CD14-positive monocyte (primary cell): Measurements from ENCODE around the gene SLC25A43. TPM values are rescaled to one million over a fixed set of nuclear protein-coding genes. Genes with fewer than 3 reads are reported as not detected.
A peak's percentile ranks its signal among the peaks of the same experiment; 100 is the strongest.

Source experiments
- DNase-seq, 3 donors: peaks; one replicate each; pipeline ENCODE4 v3.0.0-alpha.2; 2011 to 2022
- H2AFZ ChIP-seq: 2 replicates; pipeline ENCODE4 v1.6.0; 2012; ENCODE audit warnings: mild to moderate bottlenecking, low read depth, low read length, inconsistent platforms; ENCODE audit not compliant: insufficient read depth, poor library complexity, severe bottlenecking
- H3K27ac ChIP-seq, 2 donors: 1 replicate in 1 of 2; 2 replicates in 1 of 2; pipeline ENCODE4 v1.5.1; 2012 to 2013; ENCODE audit warnings: low read length in 2 of 2, control low read depth in 1 of 2, inconsistent platforms in 1 of 2, low read depth in 1 of 2, mild to moderate bottlenecking in 1 of 2
- H3K27me3 ChIP-seq, 2 donors: one replicate each; pipeline versions ENCODE4 v1.6.0 to v1.6.1; 2011 to 2013; ENCODE audit warnings: low read length in 2 of 2; ENCODE audit not compliant: control insufficient read depth in 2 of 2, insufficient read depth in 2 of 2
- H3K36me3 ChIP-seq, 2 donors: replicated peaks in 1 of 2; 1 replicate in 1 of 2; 2 replicates in 1 of 2; pipeline versions ENCODE4 v1.5.1 to v1.6.1; 2012 to 2013; ENCODE audit warnings: low read length in 2 of 2, control low read depth in 1 of 2, inconsistent platforms in 1 of 2, mild to moderate bottlenecking in 1 of 2; ENCODE audit not compliant: insufficient read depth in 2 of 2, control insufficient read depth in 1 of 2
- H3K4me1 ChIP-seq, 2 donors: 1 replicate in 1 of 2; 2 replicates in 1 of 2; pipeline versions ENCODE4 v1.5.1 to v1.6.1; 2012 to 2013; ENCODE audit warnings: low read length in 2 of 2, control low read depth in 1 of 2, inconsistent platforms in 1 of 2, mild to moderate bottlenecking in 1 of 2, moderate library complexity in 1 of 2; ENCODE audit not compliant: insufficient read depth in 2 of 2, control insufficient read depth in 1 of 2
- H3K4me2 ChIP-seq: replicated peaks from 2 replicates; pipeline ENCODE3; 2012; ENCODE audit warnings: low read length, moderate library complexity, mild to moderate bottlenecking; ENCODE audit not compliant: poor library complexity, severe bottlenecking; ENCODE audit errors: extremely low read depth
- H3K4me3 ChIP-seq, 3 experiments: fragments of 200-600 bp in 1 of 3; sonication (generic) in 1 of 3; replicated peaks in 1 of 3; 1 replicate in 2 of 3; 2 replicates in 1 of 3; pipeline ENCODE4 v1.5.1; 2011 to 2013; ENCODE audit warnings: low read length in 3 of 3, mild to moderate bottlenecking in 3 of 3, control low read depth in 2 of 3, low read depth in 2 of 3, inconsistent platforms in 1 of 3, moderate library complexity in 1 of 3
- H3K79me2 ChIP-seq: 2 replicates; pipeline ENCODE4 v1.6.0; 2012; ENCODE audit warnings: mild to moderate bottlenecking, control low read depth, inconsistent platforms, low read length, moderate library complexity; ENCODE audit not compliant: insufficient read depth
- H3K9ac ChIP-seq: 2 replicates; pipeline ENCODE4 v1.6.0; 2017; ENCODE audit warnings: low read length, mild to moderate bottlenecking; ENCODE audit not compliant: insufficient read depth, poor library complexity, severe bottlenecking
- H3K9me3 ChIP-seq, 2 donors: replicated peaks in 1 of 2; 1 replicate in 1 of 2; 2 replicates in 1 of 2; pipeline versions ENCODE4 v1.5.1 to v1.6.1; 2012 to 2013; ENCODE audit warnings: low read length in 2 of 2, control low read depth in 1 of 2; ENCODE audit not compliant: control insufficient read depth in 1 of 2, insufficient read depth in 1 of 2
- H4K20me1 ChIP-seq: 2 replicates; pipeline ENCODE4 v1.6.0; 2012; ENCODE audit warnings: mild to moderate bottlenecking, low read length, control low read depth, moderate library complexity; ENCODE audit not compliant: insufficient read depth
- H3K27ac Mint-ChIP-seq, 7 donors: one replicate each; pipeline ENCODE4 v1.8.0; 2020; ENCODE audit warnings: mild to moderate bottlenecking in 7 of 7, mixed read lengths in 7 of 7, moderate library complexity in 6 of 7, inconsistent platforms in 2 of 7
- H3K27me3 Mint-ChIP-seq, 3 donors: one replicate each; pipeline ENCODE4 v1.8.0; 2021 to 2022; ENCODE audit warnings: low read depth in 3 of 3, mild to moderate bottlenecking in 3 of 3, mixed read lengths in 3 of 3, moderate library complexity in 3 of 3, inconsistent platforms in 1 of 3
- H3K36me3 Mint-ChIP-seq, 2 donors: one replicate each; pipeline ENCODE4 v1.8.0; 2020; ENCODE audit warnings: mixed read lengths in 2 of 2, inconsistent platforms in 1 of 2, mild to moderate bottlenecking in 1 of 2
- H3K4me1 Mint-ChIP-seq: one replicate; pipeline ENCODE4 v1.8.0; 2020; ENCODE audit warnings: mild to moderate bottlenecking, mixed read lengths
- H3K4me3 Mint-ChIP-seq, 2 donors: one replicate each; pipeline ENCODE4 v1.8.0; 2020; ENCODE audit warnings: mild to moderate bottlenecking in 2 of 2, mixed read lengths in 2 of 2, moderate library complexity in 1 of 2
- H3K9me3 Mint-ChIP-seq, 7 donors: one replicate each; pipeline ENCODE4 v1.8.0; 2020 to 2022; ENCODE audit warnings: mixed read lengths in 7 of 7, mild to moderate bottlenecking in 6 of 7, moderate library complexity in 6 of 7, inconsistent platforms in 2 of 7
- WGBS: methylation state at CpG from one replicate; pipeline ENCODE4 v1.1.5; 2013; ENCODE audit warnings: missing lambda C conversion rate; ENCODE audit not compliant: insufficient coverage; 5-methylcytosine and 5-hydroxymethylcytosine counted together
- intact Hi-C, 2 donors: fragments of 100-400 bp; cut with micrococcal nuclease; formaldehyde crosslinking; loops; one replicate each; pipeline versions ENCODE4 v1.15.0 to v1.15.1; 2023
- polyA plus RNA-seq, 3 donors: library from polyadenylated mRNA; depleted of rRNA in 1 of 3; unstranded in 2 of 3; stranded (reverse) in 1 of 3; fragments of 300-500 nt in 2 of 3; fragments of >200 nt in 1 of 3; fragmentation: Illumina TruSeq in 2 of 3; gene quantifications; 1 replicate in 2 of 3; 2 replicates in 1 of 3; pipeline ENCODE4 v1.2.3, GENCODE V29; 2012 to 2021
- TF ChIP-seq, protein P1 (sequence below): fragments of 200-600 bp; IDR thresholded peaks from one replicate; pipeline ENCODE4 v1.8.0; 2022; ENCODE audit warnings: antibody characterized with exemption, mild to moderate bottlenecking

Gene SLC25A43
- polyA plus RNA-seq, 3 donors: 6.8 to 9.2 (median 8.6) TPM

DNA sequence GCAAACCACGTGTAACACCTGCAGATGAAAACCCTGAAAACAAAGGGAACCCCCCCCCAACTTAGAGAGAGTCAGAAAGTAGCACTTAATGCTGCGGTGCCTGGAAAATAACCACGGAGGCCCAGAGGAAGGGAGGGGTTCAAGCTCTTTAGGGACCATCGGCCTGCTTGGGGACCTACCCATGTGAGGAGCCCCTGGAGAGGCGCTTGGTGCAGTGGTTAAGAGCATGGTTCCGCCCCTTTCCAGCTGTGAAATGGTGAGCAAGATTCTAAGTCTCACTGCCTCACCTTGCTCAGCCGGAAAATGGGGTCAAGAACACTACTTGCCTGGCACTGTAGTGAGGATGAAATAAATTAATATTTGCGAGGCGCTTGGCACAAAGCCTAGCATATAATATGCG is 82.9 kb downstream of the SLC25A43 start:
- no peak for DNase-seq
- peaks cover 0 to 3% (median 0%) of the 10 kb centered on the region in 7 donors for H3K9me3 Mint-ChIP-seq
- Histone ChIP-seq H3K4me1 (peaks cover 12% of the 10 kb centered on the region in 2 donors), H3K9ac (peak overlapping the region; percentile 51), H2AFZ (peak overlapping the region; percentile 75), H3K4me2 (peak overlapping the region; percentile 66), H3K27ac (peak overlapping the region; percentile 53 to 66), H3K4me3 (peak overlapping the region; percentile 16 to 71 (median 47)), H3K9me3 (no peaks in the 10 kb centered on the region), H3K36me3 (no peaks in the 10 kb centered on the region), H4K20me1 (no peaks in the 10 kb centered on the region), H3K79me2 (no peaks in the 10 kb centered on the region), H3K27me3 (no peaks in the 10 kb centered on the region)
- peaks cover 0 to 17% (median 2%) of the 10 kb centered on the region in 3 donors for H3K27me3 Mint-ChIP-seq
- H3K36me3 Mint-ChIP-seq: no peaks in the 10 kb centered on the region
- WGBS: 70% methylated on average over 3 of the region's 10 CpGs
- peak overlapping the region; percentile 79 to 93 for H3K4me3 Mint-ChIP-seq
- H3K27ac Mint-ChIP-seq: peak overlapping the region in 3 of 7 donors; percentile 18 to 73 (median 28)
- TF ChIP-seq, protein P1, sequence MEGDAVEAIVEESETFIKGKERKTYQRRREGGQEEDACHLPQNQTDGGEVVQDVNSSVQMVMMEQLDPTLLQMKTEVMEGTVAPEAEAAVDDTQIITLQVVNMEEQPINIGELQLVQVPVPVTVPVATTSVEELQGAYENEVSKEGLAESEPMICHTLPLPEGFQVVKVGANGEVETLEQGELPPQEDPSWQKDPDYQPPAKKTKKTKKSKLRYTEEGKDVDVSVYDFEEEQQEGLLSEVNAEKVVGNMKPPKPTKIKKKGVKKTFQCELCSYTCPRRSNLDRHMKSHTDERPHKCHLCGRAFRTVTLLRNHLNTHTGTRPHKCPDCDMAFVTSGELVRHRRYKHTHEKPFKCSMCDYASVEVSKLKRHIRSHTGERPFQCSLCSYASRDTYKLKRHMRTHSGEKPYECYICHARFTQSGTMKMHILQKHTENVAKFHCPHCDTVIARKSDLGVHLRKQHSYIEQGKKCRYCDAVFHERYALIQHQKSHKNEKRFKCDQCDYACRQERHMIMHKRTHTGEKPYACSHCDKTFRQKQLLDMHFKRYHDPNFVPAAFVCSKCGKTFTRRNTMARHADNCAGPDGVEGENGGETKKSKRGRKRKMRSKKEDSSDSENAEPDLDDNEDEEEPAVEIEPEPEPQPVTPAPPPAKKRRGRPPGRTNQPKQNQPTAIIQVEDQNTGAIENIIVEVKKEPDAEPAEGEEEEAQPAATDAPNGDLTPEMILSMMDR: no peak
- H3K4me1 Mint-ChIP-seq: peaks cover 11% of the 10 kb centered on the region
- intact Hi-C loops: no loop called here

DNA sequence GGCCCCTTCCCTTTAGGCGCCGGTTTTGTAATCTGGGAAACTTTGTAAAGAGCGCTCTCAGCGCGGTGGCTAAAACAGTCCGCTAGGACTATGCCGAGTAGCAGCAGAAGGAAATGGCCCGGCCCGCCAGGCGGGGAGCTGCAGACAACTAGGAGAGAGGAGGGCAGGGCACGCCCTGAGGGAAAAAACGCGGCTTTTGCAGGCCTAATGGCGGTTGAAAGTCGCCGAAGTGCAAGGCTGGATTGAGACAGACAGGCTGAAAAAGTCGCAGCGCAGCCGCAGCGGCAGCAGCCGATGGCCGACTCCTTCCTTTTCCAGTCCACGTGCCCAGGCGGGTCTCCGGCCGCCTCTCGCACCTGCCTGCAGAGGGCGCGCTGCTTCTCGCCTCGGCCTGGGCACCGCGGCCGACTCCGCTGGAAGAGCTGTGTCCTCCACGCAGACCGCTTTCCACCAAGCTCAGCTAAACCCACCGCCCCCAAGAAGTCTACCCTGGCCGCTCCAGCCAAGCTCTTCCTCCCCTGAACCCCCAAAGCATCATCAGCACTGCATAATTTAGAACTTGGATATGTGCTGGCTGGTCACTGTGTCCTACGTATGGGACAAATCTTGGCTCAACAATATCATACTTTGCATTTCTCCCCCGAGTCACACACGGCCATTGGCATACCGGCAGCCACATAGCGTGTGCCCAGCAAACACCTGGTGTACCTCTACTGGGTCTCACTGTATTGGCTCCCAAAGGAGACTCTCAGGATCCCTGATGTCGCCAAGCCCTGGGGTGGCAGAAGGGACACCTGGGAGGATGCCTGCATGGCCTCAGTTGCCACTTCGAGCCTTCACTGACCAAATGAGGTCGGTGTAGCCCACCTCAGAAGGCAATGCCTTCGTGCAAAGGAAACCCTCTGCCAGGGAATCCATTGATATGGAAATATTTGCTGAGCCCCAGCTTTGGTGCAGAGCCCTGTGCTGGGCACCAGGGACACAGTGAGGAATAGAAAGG is 83.6 kb downstream of the SLC25A43 start:
- peak overlapping the region; percentile 79 to 93 for H3K4me3 Mint-ChIP-seq
- TF ChIP-seq, protein P1: peak; percentile 75
- DNase-seq: peak; percentile 55 to 69 (median 58)
- no peaks in the 10 kb centered on the region for H3K79me2 ChIP-seq
- peak overlapping the region; percentile 16 to 71 (median 47) for H3K4me3 ChIP-seq
- H3K9me3 Mint-ChIP-seq: peaks cover 0 to 3% (median 0%) of the 10 kb centered on the region in 7 donors
- H3K9me3 ChIP-seq: no peaks in the 10 kb centered on the region
- peak overlapping the region; percentile 53 to 66 for H3K27ac ChIP-seq
- H3K4me1 Mint-ChIP-seq: peaks cover 8% of the 10 kb centered on the region
- H2AFZ ChIP-seq: peak overlapping the region; percentile 75
- peak overlapping the region; percentile 66 for H3K4me2 ChIP-seq
- no peaks in the 10 kb centered on the region for H3K27me3 ChIP-seq
- peaks cover 0 to 15% (median 2%) of the 10 kb centered on the region in 3 donors for H3K27me3 Mint-ChIP-seq
- peak overlapping the region; percentile 51 for H3K9ac ChIP-seq
- H3K4me1 ChIP-seq: peaks cover 11 to 12% of the 10 kb centered on the region in 2 donors
- 11% methylated on average over 40 of the region's 48 CpGs for WGBS
- peak overlapping the region; percentile 28 to 94 (median 78) for H3K27ac Mint-ChIP-seq
- intact Hi-C loops: no loop called here
- no peaks in the 10 kb centered on the region for H3K36me3 ChIP-seq
- H3K36me3 Mint-ChIP-seq: no peaks in the 10 kb centered on the region
- no peaks in the 10 kb centered on the region for H4K20me1 ChIP-seq
